COR-L47 (cell line): Measurements from ENCODE around the gene DPYSL5.
A peak's percentile ranks its signal among the peaks of the same experiment; 100 is the strongest.
"Not testable (repeated sequence)": the region's sequence is repeated elsewhere in the genome, so short reads cannot be mapped to it uniquely, and the experiment has no call there.

Experiments
- DNase-seq: peaks from one replicate; lab custom pipeline; 2025; lab: John Stamatoyannopoulos, UW

The DPYSL5 gene

GRCh38 chr2:26847655-26848335 lies at the start of gene DPYSL5:
TSS of gene DPYSL5 (plus strand) at chr2:26848132. CDS start at chr2:26898500, 50,368 bp downstream.
- peak; percentile 90 for DNase-seq

GRCh38 chr2:26801328-26801727 lies 46.6 kb upstream of the DPYSL5 start:
- DNase-seq = no peak

- no peak for DNase-seq
These were observed 46.1 kb upstream of the DPYSL5 start for GRCh38 chr2:26801796-26802195.

- no peak for DNase-seq
These were observed 42.7 kb upstream of the DPYSL5 start for GRCh38 chr2:26805241-26805676.

- peak; percentile 9 for DNase-seq
These were observed 40.0 kb upstream of the DPYSL5 start for GRCh38 chr2:26807788-26808460.

- DNase-seq = no peak
These were observed 38.7 kb upstream of the DPYSL5 start for GRCh38 chr2:26809211-26809610.

- no peak for DNase-seq
These were observed 37.9 kb upstream of the DPYSL5 start for GRCh38 chr2:26809876-26810577.

GRCh38 chr2:26811261-26811660 lies 36.7 kb upstream of the DPYSL5 start:
- no peak for DNase-seq

GRCh38 chr2:26811791-26812694 lies 35.9 kb upstream of the DPYSL5 start:
- DNase-seq = no peak

GRCh38 chr2:26812731-26813130 lies 35.2 kb upstream of the DPYSL5 start:
- DNase-seq = no peak

- not testable (repeated sequence) for DNase-seq
These were observed 33.7 kb upstream of the DPYSL5 start for GRCh38 chr2:26814072-26814765.

- DNase-seq = no peak
These were observed 31.0 kb upstream of the DPYSL5 start for GRCh38 chr2:26816893-26817292.

- no peak for DNase-seq
These were observed 29.7 kb upstream of the DPYSL5 start for GRCh38 chr2:26818255-26818654.

GRCh38 chr2:26818972-26819371 lies 29.0 kb upstream of the DPYSL5 start:
- DNase-seq = no peak

- DNase-seq = no peak
These were observed 27.0 kb upstream of the DPYSL5 start for GRCh38 chr2:26820932-26821331.

- DNase-seq = no peak
These were observed 25.1 kb upstream of the DPYSL5 start for GRCh38 chr2:26822877-26823276.

- no peak for DNase-seq
These were observed 9.6 kb upstream of the DPYSL5 start for GRCh38 chr2:26838121-26838906.

GRCh38 chr2:26840937-26841610 lies 6.9 kb upstream of the DPYSL5 start:
- no peak for DNase-seq

- no peak for DNase-seq
These were observed 4.9 kb upstream of the DPYSL5 start for GRCh38 chr2:26843041-26843440.

GRCh38 chr2:26845021-26845420 lies 2.9 kb upstream of the DPYSL5 start:
- DNase-seq = no peak
